Activated CD8-positive, alpha-beta T cell treated with anti-CD3 and anti-CD28 coated beads for 36 hours (primary cell): ENCODE results near the gene EPHA1. TPM values are rescaled to one million over a fixed set of nuclear protein-coding genes. Genes with fewer than 3 reads are reported as not detected.
"Not testable (repeated sequence)": the region's sequence is repeated elsewhere in the genome, so short reads cannot be mapped to it uniquely, and the experiment has no call there.

Experiments used
- ATAC-seq: fragments of 200-7000 bp; cut with Tn5 transposase; one replicate; pipeline ENCODE4 v1.10.0; 2021; ENCODE audit warnings: mild to moderate bottlenecking, moderate library complexity
- CTCF ChIA-PET: fragments of 350-600 bp; sonication (Branson Sonifier 250); formaldehyde crosslinking; loops from one replicate; lab custom pipeline; 2021; ENCODE audit warnings: antibody characterized with exemption; lab: Charles Lee
- POLR2A ChIA-PET: fragments of 350-600 bp; sonication (Branson Sonifier 250); formaldehyde crosslinking; loops from one replicate; lab custom pipeline; 2021; ENCODE audit warnings: antibody characterized with exemption; lab: Charles Lee
- DNase-seq: peaks from one replicate; pipeline ENCODE4 v3.0.0-alpha.2; 2020
- H3K27ac Mint-ChIP-seq: one replicate; pipeline ENCODE4 v1.8.0; 2021; ENCODE audit warnings: mild to moderate bottlenecking, mixed read lengths
- H3K27me3 Mint-ChIP-seq: one replicate; pipeline ENCODE4 v1.8.0; 2021; ENCODE audit warnings: mixed read lengths
- H3K36me3 Mint-ChIP-seq: one replicate; pipeline ENCODE4 v1.8.0; 2021; ENCODE audit warnings: low read depth, mixed read lengths
- H3K4me1 Mint-ChIP-seq: one replicate; pipeline ENCODE4 v1.8.0; 2021; ENCODE audit warnings: low read depth, mixed read lengths
- H3K4me3 Mint-ChIP-seq: one replicate; pipeline ENCODE4 v1.8.0; 2021; ENCODE audit warnings: mild to moderate bottlenecking, moderate library complexity, mixed read lengths
- H3K9me3 Mint-ChIP-seq: one replicate; pipeline ENCODE4 v1.8.0; 2021; ENCODE audit warnings: mixed read lengths
- CTCF ChIP-seq: fragments of 200-600 bp; IDR thresholded peaks from one replicate; pipeline ENCODE4 v1.8.0; 2022; ENCODE audit warnings: antibody characterized with exemption, mild to moderate bottlenecking
- intact Hi-C: fragments of 100-400 bp; cut with micrococcal nuclease; formaldehyde crosslinking; loops from one replicate; pipeline ENCODE4 v1.10.0; 2022
- total RNA-seq, 2 experiments: library from RNA; stranded (reverse); gene quantifications; one replicate each; pipeline ENCODE4 v1.2.3, GENCODE V29; 2021

EPHA1 gene
- total RNA-seq, 2 experiments from 2014 or later: 2.4 to 2.8 TPM

GRCh38 chr7:143394068-143394467 is 14.6 kb downstream of the EPHA1 start:
- H3K27me3 Mint-ChIP-seq: no peaks in the 10 kb centered on the region
- H3K4me3 Mint-ChIP-seq: no peak overlapping the region
- peaks cover 17% of the 10 kb centered on the region for H3K4me1 Mint-ChIP-seq
- no peak for DNase-seq
- intact Hi-C loops: no loop called here
- no peaks in the 10 kb centered on the region for H3K9me3 Mint-ChIP-seq
- no peak for ATAC-seq
- TF ChIP-seq CTCF: no peak
- ChIA-PET CTCF (interaction anchor here (0.7 to 1.7 kb wide), 3 partner anchors 14 to 49 kb away, joined by 3 to 4 read pairs (median 4); no protein-coding TSS in a partner anchor), POLR2A (interaction anchor here (1.7 to 2.0 kb wide), 3 partner anchors 10 to 14 kb away, joined by 4 to 5 read pairs (median 5); partner anchors contain the start of gene EPHA1)
- H3K27ac Mint-ChIP-seq: no peak overlapping the region
- H3K36me3 Mint-ChIP-seq: peaks cover 17% of the 10 kb centered on the region

GRCh38 chr7:143393267-143394041 is 15.2 kb downstream of the EPHA1 start:
- Mint-ChIP-seq H3K9me3 (no peaks in the 10 kb centered on the region), H3K27me3 (no peaks in the 10 kb centered on the region), H3K4me3 (no peak overlapping the region), H3K27ac (no peak overlapping the region), H3K36me3 (peaks cover 18% of the 10 kb centered on the region), H3K4me1 (peaks cover 18% of the 10 kb centered on the region)
- ChIA-PET POLR2A (interaction anchor here (1.3 to 2.0 kb wide), 4 partner anchors 9 to 18 kb away, joined by 4 to 5 read pairs (median 5); partner anchors contain the start of gene EPHA1), CTCF (interaction anchor here (0.7 to 3.7 kb wide), 8 partner anchors 9 to 153 kb away, joined by 3 to 9 read pairs (median 4); partner anchors contain the start of gene EPHA1)
- DNase-seq (no peak), ATAC-seq (no peak)
- no peak for TF ChIP-seq CTCF
- intact Hi-C loops: no loop called here

GRCh38 chr7:143392875-143393266 is 15.8 kb downstream of the EPHA1 start:
- no peak for TF ChIP-seq CTCF
- Mint-ChIP-seq H3K9me3 (no peaks in the 10 kb centered on the region), H3K4me1 (peaks cover 18% of the 10 kb centered on the region), H3K27ac (no peak overlapping the region), H3K27me3 (no peaks in the 10 kb centered on the region), H3K36me3 (peaks cover 19% of the 10 kb centered on the region), H3K4me3 (no peak overlapping the region)
- intact Hi-C loops: no loop called here
- ChIA-PET POLR2A (interaction anchor here (1.3 to 2.0 kb wide), 4 partner anchors 9 to 18 kb away, joined by 4 to 5 read pairs (median 5); partner anchors contain the start of gene EPHA1), CTCF (interaction anchor here (0.9 to 3.7 kb wide), 7 partner anchors 8 to 153 kb away, joined by 3 to 9 read pairs (median 4); partner anchors contain the start of gene EPHA1)
- no peak for DNase-seq
- no peak for ATAC-seq

GRCh38 chr7:143392427-143392826 is 16.2 kb downstream of the EPHA1 start:
- ChIA-PET POLR2A (interaction anchor here (0.6 to 2.0 kb wide), 5 partner anchors 8 to 17 kb away, joined by 3 to 5 read pairs (median 4); no protein-coding TSS in a partner anchor), CTCF (interaction anchor here (0.9 to 3.7 kb wide), 5 partner anchors 8 to 152 kb away, joined by 3 to 9 read pairs (median 3); partner anchors contain the start of gene EPHA1)
- H3K4me3 Mint-ChIP-seq, H3K27me3 Mint-ChIP-seq, intact Hi-C loops, H3K27ac Mint-ChIP-seq, ATAC-seq, DNase-seq, H3K9me3 Mint-ChIP-seq: not testable (repeated sequence)
- Mint-ChIP-seq H3K4me1 (peaks cover 18% of the 10 kb centered on the region), H3K36me3 (peaks cover 21% of the 10 kb centered on the region)

GRCh38 chr7:143391462-143392404 is 16.9 kb downstream of the EPHA1 start:
- H3K27me3 Mint-ChIP-seq: no peaks in the 10 kb centered on the region

More at GRCh38 chr7:143391462-143392404, 16.9 kb downstream of the EPHA1 start:
- Mint-ChIP-seq H3K4me1 (peaks cover 18% of the 10 kb centered on the region), H3K27ac (no peak overlapping the region), H3K4me3 (no peak overlapping the region), H3K9me3 (no peaks in the 10 kb centered on the region), H3K36me3 (peaks cover 21% of the 10 kb centered on the region)
- TF ChIP-seq CTCF: no peak
- ChIA-PET POLR2A (interaction anchor here (0.6 to 0.9 kb wide), 3 partner anchors 7 to 90 kb away, joined by 3 read pairs; no protein-coding TSS in a partner anchor), CTCF (interaction anchor here (0.6 to 3.7 kb wide), 4 partner anchors 12 to 83 kb away, joined by 3 to 9 read pairs (median 3); partner anchors contain the start of gene EPHA1)
- no peak for DNase-seq
- no peak for ATAC-seq
- intact Hi-C loops: no loop called here
